HepG2 (cell line): ENCODE measurements around the gene RBPJ. TPM values are rescaled to one million over a fixed set of nuclear protein-coding genes. Genes with fewer than 3 reads are reported as not detected.

Experiments used
- ATAC-seq: fragments of 200-7000 bp; cut with Tn5 transposase; 3 replicates; pipeline ENCODE4 v1.9.1; 2020; ENCODE audit warnings: mild to moderate bottlenecking, moderate library complexity
- BruUV-seq: library from RNA; stranded (reverse); fragments of 400-500 nt; replicated peaks from 2 replicates; lab custom pipeline; 2021; lab: Mats Ljungman, UMichigan
- CTCF ChIA-PET: fragments of 300-600 bp; formaldehyde crosslinking; extraction: SDS; loops from one replicate; lab custom pipeline; 2021; ENCODE audit warnings: low total read pairs, inconsistent platforms, low intra/inter-chr PET ratio; lab: Yijun Ruan, JAX
- POLR2A ChIA-PET: fragments of 350-600 bp; sonication (Branson Sonifier 250); formaldehyde crosslinking; loops from one replicate; lab custom pipeline; 2020; ENCODE audit warnings: antibody characterized with exemption, inconsistent platforms; lab: Yijun Ruan, JAX
- DNase-seq: peaks from one replicate; pipeline ENCODE4 v3.0.0-alpha.2; 2015; ENCODE audit warnings: low spot score
- FAIRE-seq: peaks from 3 replicates; lab custom pipeline; 2011; peaks lifted over from hg19 to GRCh38; lab: Jason Lieb, UNC
- H2AFZ ChIP-seq: one replicate; pipeline ENCODE4 v1.6.1; 2011; ENCODE audit warnings: low read length, inconsistent platforms
- H3K27ac ChIP-seq: fragments of 300-600 bp; 3 replicates; pipeline ENCODE4 v1.8.0; 2011; ENCODE audit warnings: mixed run types, mild to moderate bottlenecking, mixed read lengths, low read length, inconsistent platforms; ENCODE audit not compliant: insufficient read depth; ENCODE audit errors: extremely low read length
- H3K27me3 ChIP-seq, 2 experiments: fragments of 200-600 bp in 1 of 2; 2 replicates in 1 of 2; 3 replicates in 1 of 2; pipeline versions ENCODE4 v1.6.0 to v1.8.0; 2011; ENCODE audit warnings: low read length in 2 of 2, mild to moderate bottlenecking in 2 of 2, moderate library complexity in 2 of 2, inconsistent platforms in 1 of 2; ENCODE audit not compliant: insufficient read depth in 2 of 2, control insufficient read depth in 1 of 2
- H3K36me3 ChIP-seq, 2 experiments: fragments of 200-600 bp in 1 of 2; replicated peaks in 1 of 2; 2 replicates in 1 of 2; 3 replicates in 1 of 2; pipeline versions ENCODE4 v1.5.1 to v1.8.0; 2011; ENCODE audit warnings: low read length in 2 of 2, inconsistent platforms in 1 of 2; ENCODE audit not compliant: insufficient read depth in 2 of 2, control insufficient read depth in 1 of 2
- H3K4me1 ChIP-seq: 2 replicates; pipeline ENCODE4 v1.5.1; 2012; ENCODE audit warnings: low read length, inconsistent platforms; ENCODE audit not compliant: insufficient read depth
- H3K4me2 ChIP-seq: 2 replicates; pipeline ENCODE4 v1.6.0; 2011; ENCODE audit warnings: low read depth, low read length, inconsistent platforms
- H3K4me3 ChIP-seq, 3 experiments: fragments of 200-600 bp in 1 of 3; sonication (generic), shearing (Covaris generic) in 1 of 3; replicated peaks in 1 of 3; 2 replicates each; pipeline ENCODE4 v1.5.1; 2011 to 2016; ENCODE audit warnings: low read length in 3 of 3, inconsistent platforms in 2 of 3, low read depth in 2 of 3, mild to moderate bottlenecking in 2 of 3, control low read depth in 1 of 3, mixed read lengths in 1 of 3; ENCODE audit not compliant: insufficient read depth in 1 of 3
- H3K79me2 ChIP-seq: one replicate; pipeline ENCODE4 v1.6.1; 2011; ENCODE audit warnings: low read length, inconsistent platforms; ENCODE audit not compliant: insufficient read depth
- H3K9ac ChIP-seq: 2 replicates; pipeline ENCODE4 v1.6.0; 2011; ENCODE audit warnings: mild to moderate bottlenecking, low read depth, low read length, inconsistent platforms; ENCODE audit not compliant: insufficient read depth
- H3K9me3 ChIP-seq: 2 replicates; pipeline ENCODE4 v1.5.1; 2012; ENCODE audit warnings: mild to moderate bottlenecking, low read length
- H4K20me1 ChIP-seq: 2 replicates; pipeline ENCODE4 v1.6.0; 2011; ENCODE audit warnings: inconsistent platforms, mild to moderate bottlenecking, low read length, moderate library complexity; ENCODE audit not compliant: insufficient read depth
- ARNT ChIP-seq: fragments of 450-650 bp; IDR thresholded peaks from 2 replicates; pipeline ENCODE4 v1.6.1; 2017
- ATRX ChIP-seq: sonication (generic); formaldehyde crosslinking; IDR thresholded peaks from 2 replicates; pipeline ENCODE4 v1.4.0; 2020; ENCODE audit warnings: missing genetic modification reagents, borderline replicate concordance
- DNMT1 ChIP-seq: sonication (generic); formaldehyde crosslinking; IDR thresholded peaks from 2 replicates; pipeline ENCODE4 v1.5.1; 2020; ENCODE audit warnings: mild to moderate bottlenecking, missing genetic modification reagents
- ETV6 ChIP-seq: sonication (generic); formaldehyde crosslinking; conservative IDR thresholded peaks from 2 replicates; pipeline ENCODE4 v1.4.0; 2020; ENCODE audit warnings: missing genetic modification reagents
- FOXC1 ChIP-seq: sonication (generic); formaldehyde crosslinking; IDR thresholded peaks from 2 replicates; pipeline ENCODE4 v1.8.0; 2022; ENCODE audit warnings: mild to moderate bottlenecking, missing genetic modification reagents, borderline replicate concordance
- FOXK2 ChIP-seq: fragments of 450-650 bp; IDR thresholded peaks from 2 replicates; pipeline ENCODE4 v1.6.1; 2016
- KDM5B ChIP-seq: sonication (generic); formaldehyde crosslinking; IDR thresholded peaks from 2 replicates; pipeline ENCODE4 v1.4.0; 2020; ENCODE audit warnings: missing genetic modification reagents, mild to moderate bottlenecking, borderline replicate concordance
- MEF2D ChIP-seq: sonication (generic); formaldehyde crosslinking; IDR thresholded peaks from 2 replicates; pipeline ENCODE4 v1.5.1; 2020; ENCODE audit warnings: mild to moderate bottlenecking, missing genetic modification reagents
- PAX8 ChIP-seq: sonication (generic); formaldehyde crosslinking; IDR thresholded peaks from 2 replicates; pipeline ENCODE4 v1.8.0; 2022; ENCODE audit warnings: mild to moderate bottlenecking, missing genetic modification reagents, borderline replicate concordance
- PTBP1 ChIP-seq: fragments of 200-400 bp; formaldehyde crosslinking; IDR thresholded peaks from 2 replicates; pipeline ENCODE4 v1.6.1; 2018; ENCODE audit warnings: low read length, low read depth; ENCODE audit not compliant: poor library complexity, severe bottlenecking
- ZNF530 ChIP-seq: sonication (generic); formaldehyde crosslinking; IDR thresholded peaks from 2 replicates; pipeline ENCODE4 v1.5.0; 2020; ENCODE audit warnings: low read depth, mild to moderate bottlenecking, missing genetic modification reagents
- ZNF580 ChIP-seq: IDR thresholded peaks from 2 replicates; pipeline ENCODE4 v1.6.1; 2016; ENCODE audit warnings: low read depth, borderline replicate concordance
- WGBS: methylation state at CpG from one replicate; pipeline ENCODE4 v1.1.6; 2017; ENCODE audit warnings: low lambda C conversion rate; 5-methylcytosine and 5-hydroxymethylcytosine counted together
- in situ Hi-C: cut with HindIII; loops from 2 replicates; pipeline ENCODE4 v1.10.0; 2017; ENCODE audit warnings: low pct_unique_long_range_greater_than_20kb; ENCODE audit not compliant: extremely low pct_ligation_motif_present
- intact Hi-C: fragments of 100-400 bp; cut with micrococcal nuclease; formaldehyde crosslinking; loops from one replicate; pipeline ENCODE4 v1.10.0; 2022; ENCODE audit not compliant: unreplicated experiment
- polyA plus RNA-seq, 8 experiments: library from polyadenylated mRNA; depleted of rRNA in 3 of 8; stranded (reverse) in 7 of 8; unstranded in 1 of 8; fragments of >200 nt; fragmentation: Illumina TruSeq in 4 of 8; extraction: Trizol in 4 of 8; gene quantifications; 2 replicates each; pipeline versions ENCODE4 v1.2.1 to v1.2.3, GENCODE V29; 2011 to 2016; ENCODE audit warnings: low read depth in 4 of 8, missing spikeins in 1 of 8, mixed read lengths in 1 of 8; ENCODE audit not compliant: insufficient read depth in 1 of 8
- total RNA-seq, 5 experiments: library from RNA; depleted of rRNA; stranded (reverse); fragments of >200 nt; fragmentation: Illumina TruSeq; extraction: Trizol; gene quantifications; 2 replicates each; pipeline ENCODE4 v1.2.3, GENCODE V29; 2016; ENCODE audit warnings: low read depth in 1 of 5

RBPJ gene
- total and polyA plus RNA-seq, 2 of the 13 experiments (the other 11 are each of a cell fraction or from before 2014, with no cell fraction given): 25.9 to 33.2 TPM

GRCh38 chr4:26289401-26289800 lies 31.4 kb upstream of the RBPJ start:
- 11% methylated on average over 4 of the region's 4 CpGs for WGBS
- FAIRE-seq: no peak
- in situ Hi-C loops (no loop called here), intact Hi-C loops (no loop called here)
- BruUV-seq: no TSS peak
- Histone ChIP-seq H3K4me3 (no peak overlapping the region), H4K20me1 (no peaks in the 10 kb centered on the region), H3K4me1 (no peaks in the 10 kb centered on the region), H3K9ac (no peak overlapping the region), H3K27ac (no peak overlapping the region), H3K36me3 (no peaks in the 10 kb centered on the region), H3K4me2 (no peak overlapping the region), H3K27me3 (no peaks in the 10 kb centered on the region), H3K9me3 (no peaks in the 10 kb centered on the region), H3K79me2 (no peaks in the 10 kb centered on the region), H2AFZ (no peak overlapping the region)
- no peak for ATAC-seq
- TF ChIP-seq DNMT1 (CRISPR knock-in tag) (no peak), PAX8 (CRISPR knock-in tag) (no peak), ARNT (no peak), ETV6 (CRISPR knock-in tag) (no peak), FOXC1 (CRISPR knock-in tag) (no peak), ZNF530 (CRISPR knock-in tag) (no peak), ZNF580 (no peak), ATRX (CRISPR knock-in tag) (no peak), PTBP1 (no peak), MEF2D (CRISPR knock-in tag) (no peak), KDM5B (CRISPR knock-in tag) (no peak), FOXK2 (no peak)
- ChIA-PET POLR2A (no interaction called here), CTCF (no interaction called here)
- DNase-seq: no peak
